IPS-18a (cell line): ENCODE measurements around the gene DZIP3.
A peak's percentile ranks its signal among the peaks of the same experiment; 100 is the strongest.

Experiments
- H3K27ac ChIP-seq: one replicate; pipeline ENCODE4 v1.5.1; 2013; ENCODE audit warnings: low read length
- H3K27me3 ChIP-seq: one replicate; pipeline ENCODE4 v1.6.1; 2013; ENCODE audit warnings: mild to moderate bottlenecking, low read length; ENCODE audit not compliant: control insufficient read depth, insufficient read depth
- H3K36me3 ChIP-seq: one replicate; pipeline ENCODE4 v1.6.1; 2013; ENCODE audit warnings: low read depth, low read length; ENCODE audit not compliant: control insufficient read depth
- H3K4me1 ChIP-seq: one replicate; pipeline ENCODE4 v1.6.1; 2013; ENCODE audit warnings: low read depth, low read length; ENCODE audit not compliant: control insufficient read depth
- H3K4me3 ChIP-seq: one replicate; pipeline ENCODE4 v1.5.1; 2013; ENCODE audit warnings: low read length
- H3K9ac ChIP-seq: one replicate; pipeline ENCODE4 v1.6.1; 2013; ENCODE audit warnings: mild to moderate bottlenecking, low read length, moderate library complexity
- H3K9me3 ChIP-seq: one replicate; pipeline ENCODE4 v1.6.1; 2013; ENCODE audit warnings: low read depth, low read length; ENCODE audit not compliant: control insufficient read depth

The DZIP3 gene

DNA sequence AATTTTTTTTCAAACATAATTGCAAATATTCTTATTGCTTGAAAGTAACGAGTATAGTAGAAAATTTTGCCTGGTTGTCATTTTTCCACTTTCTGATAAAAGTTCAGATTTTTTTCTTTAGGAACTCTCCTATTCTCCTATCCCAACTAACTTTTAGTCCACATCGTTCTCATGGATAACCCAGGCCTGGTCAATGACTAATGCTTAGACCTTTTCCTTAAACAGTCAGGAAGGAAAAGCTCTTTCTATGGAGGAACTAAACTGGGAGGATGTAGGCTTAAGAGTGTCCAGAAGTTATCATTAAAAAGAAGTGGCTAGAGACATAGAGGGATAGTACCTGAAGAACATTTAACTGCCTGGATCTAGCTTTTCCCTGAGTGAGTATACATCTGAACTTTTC is 27.0 kb upstream of the DZIP3 start:
- Histone ChIP-seq H3K9ac (no peak overlapping the region), H3K36me3 (peaks cover 71% of the 10 kb centered on the region), H3K9me3 (no peaks in the 10 kb centered on the region), H3K27ac (no peak overlapping the region), H3K4me1 (no peaks in the 10 kb centered on the region), H3K4me3 (no peak overlapping the region), H3K27me3 (no peaks in the 10 kb centered on the region)

- Histone ChIP-seq H3K36me3 (peaks cover 62% of the 10 kb centered on the region), H3K27me3 (no peaks in the 10 kb centered on the region), H3K4me3 (no peak overlapping the region), H3K4me1 (no peaks in the 10 kb centered on the region), H3K9ac (no peak overlapping the region), H3K9me3 (no peaks in the 10 kb centered on the region), H3K27ac (no peak overlapping the region)
Measured at GRCh38 chr3:108564564-108564963, 25.0 kb upstream of the DZIP3 start.

DNA sequence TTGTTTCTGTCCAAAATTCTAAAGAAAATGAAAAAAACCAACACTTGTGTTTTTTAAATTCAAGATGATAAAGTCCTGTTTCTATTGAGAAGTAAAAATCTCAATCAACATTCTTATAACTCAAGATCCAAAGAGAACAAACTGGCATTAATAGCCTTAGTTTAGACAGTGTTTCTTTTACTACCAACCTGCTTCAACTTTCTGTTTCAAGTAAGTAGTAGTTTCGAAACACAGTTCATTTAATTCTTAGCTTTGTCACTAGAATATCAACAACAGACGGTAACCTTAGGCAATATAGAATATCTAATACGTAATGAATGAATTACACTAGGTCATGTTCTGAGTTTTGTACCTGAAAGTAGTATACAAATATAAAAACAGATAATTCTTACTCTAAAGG is 24.0 kb upstream of the DZIP3 start:
- Histone ChIP-seq H3K36me3 (peaks cover 53% of the 10 kb centered on the region), H3K27me3 (no peaks in the 10 kb centered on the region), H3K4me3 (no peak overlapping the region), H3K4me1 (no peaks in the 10 kb centered on the region), H3K9ac (no peak overlapping the region), H3K9me3 (no peaks in the 10 kb centered on the region), H3K27ac (no peak overlapping the region)

DNA sequence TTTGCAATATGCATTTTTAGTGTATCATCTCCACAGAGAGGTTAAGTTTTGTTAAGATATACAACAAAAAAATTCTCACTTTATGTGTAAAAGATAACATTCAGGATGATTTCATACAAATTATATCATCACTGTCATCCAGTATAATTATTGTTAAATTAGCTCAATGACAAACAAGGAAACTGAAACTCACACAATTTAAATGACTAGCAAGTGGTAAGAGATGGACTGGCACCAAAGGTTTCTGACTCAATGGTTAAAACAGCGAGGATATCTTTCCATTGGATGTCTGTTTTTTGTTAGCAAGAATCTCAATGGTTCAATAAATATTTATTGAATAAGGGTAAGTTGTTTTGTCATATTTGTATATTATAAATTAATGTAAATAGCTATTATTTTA is 22.9 kb upstream of the DZIP3 start:
- Histone ChIP-seq H3K9ac (no peak overlapping the region), H3K27ac (no peak overlapping the region), H3K27me3 (no peaks in the 10 kb centered on the region), H3K4me1 (no peaks in the 10 kb centered on the region), H3K36me3 (peaks cover 44% of the 10 kb centered on the region), H3K4me3 (no peak overlapping the region), H3K9me3 (no peaks in the 10 kb centered on the region)

- Histone ChIP-seq H3K4me1 (no peaks in the 10 kb centered on the region), H3K36me3 (peaks cover 38% of the 10 kb centered on the region), H3K4me3 (no peak overlapping the region), H3K27me3 (no peaks in the 10 kb centered on the region), H3K27ac (no peak overlapping the region), H3K9ac (no peak overlapping the region), H3K9me3 (no peaks in the 10 kb centered on the region)
Measured at GRCh38 chr3:108569336-108569735, 20.2 kb upstream of the DZIP3 start.

- H3K4me3 ChIP-seq = no peak overlapping the region
- H3K36me3 ChIP-seq = peaks cover 58% of the 10 kb centered on the region
Measured at GRCh38 chr3:108578064-108578463, 11.5 kb upstream of the DZIP3 start.

GRCh38 chr3:108588601-108589000 is 921 bp upstream of the DZIP3 start:
- H3K36me3 ChIP-seq = peaks cover 16% of the 10 kb centered on the region
- peak overlapping the region; percentile 91 for H3K9ac ChIP-seq
- H3K27ac ChIP-seq = peak overlapping the region; percentile 81

More at GRCh38 chr3:108578064-108578463, 11.5 kb upstream of the DZIP3 start:
- Histone ChIP-seq H3K9ac (no peak overlapping the region), H3K27ac (no peak overlapping the region), H3K9me3 (no peaks in the 10 kb centered on the region), H3K27me3 (no peaks in the 10 kb centered on the region), H3K4me1 (peaks cover 34% of the 10 kb centered on the region)

GRCh38 chr3:108589998-108590323 is 439 bp downstream of the DZIP3 start:
- Histone ChIP-seq H3K9me3 (no peaks in the 10 kb centered on the region), H3K4me1 (peaks cover 10% of the 10 kb centered on the region), H3K9ac (peak overlapping the region; percentile 91), H3K4me3 (peak overlapping the region; percentile 96), H3K36me3 (peaks cover 3% of the 10 kb centered on the region), H3K27ac (peak overlapping the region; percentile 85), H3K27me3 (no peaks in the 10 kb centered on the region)

More at GRCh38 chr3:108588601-108589000, 921 bp upstream of the DZIP3 start:
- Histone ChIP-seq H3K27me3 (no peaks in the 10 kb centered on the region), H3K9me3 (no peaks in the 10 kb centered on the region), H3K4me1 (peaks cover 10% of the 10 kb centered on the region), H3K4me3 (peak overlapping the region; percentile 96)

GRCh38 chr3:108590460-108590859 is 938 bp downstream of the DZIP3 start:
- Histone ChIP-seq H3K36me3 (no peaks in the 10 kb centered on the region), H3K9ac (peak overlapping the region; percentile 91), H3K27me3 (no peaks in the 10 kb centered on the region), H3K9me3 (no peaks in the 10 kb centered on the region), H3K4me1 (peaks cover 10% of the 10 kb centered on the region), H3K4me3 (peak overlapping the region; percentile 96), H3K27ac (no peak overlapping the region)

DNA sequence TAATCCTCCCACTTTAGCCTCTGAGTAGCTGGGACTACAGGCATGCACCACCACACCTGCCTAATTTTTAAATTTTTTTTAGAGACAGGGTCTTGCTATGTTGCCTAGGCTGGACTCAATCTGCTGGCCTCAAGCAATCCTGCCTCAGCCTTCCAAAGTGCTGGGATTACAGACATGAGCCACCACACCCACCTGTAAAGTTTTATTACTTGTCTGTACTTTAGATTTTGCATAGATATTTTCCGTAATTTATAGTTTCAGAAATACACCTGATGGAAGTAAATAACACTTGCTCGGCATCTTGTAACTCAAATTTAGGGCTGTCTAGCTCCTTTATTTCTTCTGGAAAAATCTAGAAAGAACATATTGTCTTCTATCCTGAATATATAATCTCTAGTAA is 5.8 kb downstream of the DZIP3 start:
- no peak overlapping the region for H3K27ac ChIP-seq
- H3K9me3 ChIP-seq = no peaks in the 10 kb centered on the region
- H3K27me3 ChIP-seq = no peaks in the 10 kb centered on the region
- H3K4me1 ChIP-seq = no peaks in the 10 kb centered on the region
- no peak overlapping the region for H3K4me3 ChIP-seq
- H3K36me3 ChIP-seq = no peaks in the 10 kb centered on the region
- H3K9ac ChIP-seq = no peak overlapping the region

DNA sequence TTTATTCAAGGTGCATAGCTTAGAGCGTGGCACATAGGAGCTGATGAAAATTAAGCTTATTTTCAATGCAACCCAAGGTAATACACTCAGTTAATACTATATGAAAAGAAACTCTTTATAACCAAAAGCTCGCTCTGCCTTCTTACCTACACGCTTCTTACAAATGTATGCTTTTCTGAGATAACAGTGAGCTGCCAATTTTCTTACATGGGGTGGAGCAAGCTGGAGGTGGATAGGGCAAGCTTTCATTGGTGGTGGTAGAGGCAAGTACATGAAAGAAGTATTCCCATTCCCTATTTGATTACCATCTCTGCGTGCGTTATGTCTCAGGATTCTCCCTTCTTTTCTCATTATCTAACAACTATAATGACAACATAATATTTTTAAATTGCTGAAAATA is 8.9 kb downstream of the DZIP3 start:
- H3K36me3 ChIP-seq = no peaks in the 10 kb centered on the region
- no peaks in the 10 kb centered on the region for H3K27me3 ChIP-seq
- peaks cover 3% of the 10 kb centered on the region for H3K4me1 ChIP-seq
- H3K9me3 ChIP-seq = no peaks in the 10 kb centered on the region
- H3K27ac ChIP-seq = no peak overlapping the region
- H3K9ac ChIP-seq = no peak overlapping the region
- no peak overlapping the region for H3K4me3 ChIP-seq

- no peaks in the 10 kb centered on the region for H3K36me3 ChIP-seq
- H3K27ac ChIP-seq = no peak overlapping the region
- H3K9me3 ChIP-seq = no peaks in the 10 kb centered on the region
- no peak overlapping the region for H3K4me3 ChIP-seq
- H3K9ac ChIP-seq = no peak overlapping the region
- H3K4me1 ChIP-seq = peaks cover 3% of the 10 kb centered on the region
- H3K27me3 ChIP-seq = no peaks in the 10 kb centered on the region
Measured at GRCh38 chr3:108599677-108600409, 10.3 kb downstream of the DZIP3 start.
